ENCODE results near the gene ZSCAN5A. TPM values are rescaled to one million over a fixed set of nuclear protein-coding genes. Genes with fewer than 3 reads are reported as not detected.
"Not testable (repeated sequence)": the region's sequence is repeated elsewhere in the genome, so short reads cannot be mapped to it uniquely, and the experiment has no call there.

The ZSCAN5A gene, protein sequence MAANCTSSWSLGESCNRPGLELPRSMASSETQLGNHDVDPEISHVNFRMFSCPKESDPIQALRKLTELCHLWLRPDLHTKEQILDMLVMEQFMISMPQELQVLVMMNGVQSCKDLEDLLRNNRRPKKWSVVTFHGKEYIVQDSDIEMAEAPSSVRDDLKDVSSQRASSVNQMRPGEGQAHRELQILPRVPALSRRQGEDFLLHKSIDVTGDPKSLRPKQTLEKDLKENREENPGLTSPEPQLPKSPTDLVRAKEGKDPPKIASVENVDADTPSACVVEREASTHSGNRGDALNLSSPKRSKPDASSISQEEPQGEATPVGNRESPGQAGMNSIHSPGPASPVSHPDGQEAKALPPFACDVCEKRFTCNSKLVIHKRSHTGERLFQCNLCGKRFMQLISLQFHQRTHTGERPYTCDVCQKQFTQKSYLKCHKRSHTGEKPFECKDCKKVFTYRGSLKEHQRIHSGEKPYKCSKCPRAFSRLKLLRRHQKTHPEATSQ
- 10 to 100 TPM in 1 of 3 donors, 1 to 10 TPM in 2; 4.3 to 11.4 (median 7.7) TPM for polyA plus RNA-seq

GRCh38 chr19:56314381-56315076 lies at the start of gene ZSCAN5A:
Gene ZSCAN5A, minus strand, starts transcription at chr19:56314839. Its CDS starts 89,793 bp downstream, at chr19:56225046.
- Mint-ChIP-seq H3K9me3 (no peaks in the 10 kb centered on the region), H3K4me1 (peaks cover 22 to 29% of the 10 kb centered on the region in 2 donors), H3K27me3 (ENCODE audit: low read depth in 3 of 3) (peaks cover 15 to 19% (median 16%) of the 10 kb centered on the region in 3 donors), H3K36me3 (peaks cover 3 to 7% (median 5%) of the 10 kb centered on the region in 3 donors), H3K4me3 (peak within 1 kb of the TSS; percentile 91 to 97 (median 96)), H3K27ac (peak within 1 kb of the TSS; percentile 95 to 100 (median 99))
- DNase-seq = peak; percentile 99

DNA sequence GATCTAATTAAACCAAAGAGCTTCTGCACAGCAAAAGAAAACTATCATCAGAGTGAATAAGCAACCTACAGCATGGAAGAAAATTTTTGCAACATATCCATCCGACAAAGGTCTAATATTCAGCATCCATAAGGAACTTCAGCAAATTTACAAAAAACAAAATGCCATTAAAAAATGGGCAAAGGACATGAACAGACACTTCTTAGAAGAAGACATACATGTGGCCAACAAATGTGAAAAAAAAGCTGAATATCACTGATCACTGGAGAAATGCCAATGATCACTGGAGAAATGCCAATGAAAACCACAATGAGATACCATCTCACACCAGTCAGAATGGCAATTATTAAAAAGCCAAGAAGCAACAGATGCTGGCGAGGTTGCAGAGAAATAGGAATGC lies 46.2 kb upstream of the ZSCAN5A start:
- H3K4me1 Mint-ChIP-seq = no peaks in the 10 kb centered on the region
- H3K27ac Mint-ChIP-seq = no peak overlapping the region
- no peak for DNase-seq
- H3K9me3 Mint-ChIP-seq = peaks cover 12 to 60% (median 24%) of the 10 kb centered on the region in 6 donors
- H3K27me3 Mint-ChIP-seq (ENCODE audit: low read depth in 3 of 3) = peaks cover 2 to 8% (median 5%) of the 10 kb centered on the region in 3 donors
- H3K36me3 Mint-ChIP-seq = peaks cover 16 to 37% (median 31%) of the 10 kb centered on the region in 3 donors
- no peak overlapping the region for H3K4me3 Mint-ChIP-seq

DNA sequence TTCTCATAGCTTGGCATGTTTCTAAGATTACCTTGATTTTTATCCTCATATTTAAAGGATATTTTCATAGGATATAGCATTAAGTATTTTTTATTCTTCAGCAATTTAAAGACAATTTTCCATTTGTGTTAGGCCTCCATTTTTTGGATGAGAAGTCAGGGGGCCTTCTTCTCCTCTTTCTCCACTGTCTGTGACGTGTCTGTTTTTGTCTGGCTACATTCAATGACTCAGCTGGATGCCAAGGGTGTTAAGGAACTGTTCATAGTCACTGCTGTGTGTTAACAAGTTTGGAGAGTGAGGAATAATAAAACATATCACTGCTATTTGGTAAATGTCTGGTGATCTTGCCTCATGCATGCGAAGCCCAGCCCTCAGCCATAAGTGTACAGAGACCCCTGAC lies 42.3 kb upstream of the ZSCAN5A start:
- peaks cover 7 to 31% (median 25%) of the 10 kb centered on the region in 3 donors for H3K36me3 Mint-ChIP-seq
- H3K4me1 Mint-ChIP-seq = no peaks in the 10 kb centered on the region
- H3K9me3 Mint-ChIP-seq = peaks cover 2 to 33% (median 18%) of the 10 kb centered on the region in 6 donors
- DNase-seq = no peak
- peaks cover 2 to 10% (median 5%) of the 10 kb centered on the region in 3 donors for H3K27me3 Mint-ChIP-seq (ENCODE audit: low read depth in 3 of 3)
- H3K4me3 Mint-ChIP-seq = no peak overlapping the region
- H3K27ac Mint-ChIP-seq = no peak overlapping the region

DNA sequence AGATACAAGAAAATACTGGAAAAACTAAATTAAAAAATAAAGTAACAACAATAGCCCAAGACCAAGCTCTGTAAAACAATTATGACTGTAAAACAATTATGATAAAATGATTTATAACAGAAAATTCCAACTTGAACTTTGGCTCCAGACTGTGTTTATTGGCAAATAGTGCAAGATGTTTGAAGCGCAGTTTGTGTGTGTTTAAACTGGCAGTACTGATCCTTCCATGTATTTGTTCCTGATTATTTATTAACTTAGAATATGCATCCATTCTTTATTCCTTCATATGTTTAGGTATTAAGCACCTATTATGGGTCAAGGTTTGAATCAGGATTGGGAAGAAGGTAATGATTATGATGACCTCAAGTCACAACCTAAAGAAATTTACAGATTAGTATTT lies 40.9 kb upstream of the ZSCAN5A start:
- no peak for DNase-seq
- Mint-ChIP-seq H3K4me1 (no peaks in the 10 kb centered on the region), H3K36me3 (peaks cover 7 to 25% (median 15%) of the 10 kb centered on the region in 3 donors), H3K9me3 (peaks cover 2 to 22% (median 13%) of the 10 kb centered on the region in 6 donors), H3K4me3 (no peak overlapping the region), H3K27me3 (ENCODE audit: low read depth in 3 of 3) (peaks cover 2 to 8% (median 5%) of the 10 kb centered on the region in 3 donors), H3K27ac (no peak overlapping the region)

DNA sequence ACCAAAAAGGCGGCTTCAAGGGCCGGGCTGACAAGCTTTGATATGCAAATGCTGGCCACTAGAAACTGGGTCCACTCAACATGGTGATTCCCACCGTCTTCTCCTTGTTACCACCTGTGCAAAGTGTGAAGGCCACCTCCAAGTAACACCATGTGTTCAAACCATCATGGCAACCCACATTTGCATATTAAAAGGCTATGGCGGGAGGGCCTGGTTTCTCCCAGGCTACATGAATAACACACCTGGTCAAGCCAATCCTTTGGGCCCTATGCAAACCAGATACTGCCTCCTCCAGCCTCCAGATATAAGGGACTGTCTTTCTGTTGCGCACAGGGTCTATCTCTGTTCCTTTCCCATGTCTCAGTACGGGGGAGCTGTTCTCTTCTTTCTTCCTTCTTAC lies 36.6 kb upstream of the ZSCAN5A start:
- H3K27me3 Mint-ChIP-seq (ENCODE audit: low read depth in 3 of 3) = peaks cover 0 to 3% (median under 1%) of the 10 kb centered on the region in 3 donors
- H3K27ac Mint-ChIP-seq = no peak overlapping the region
- H3K9me3 Mint-ChIP-seq = peaks cover 0 to 2% (median 0%) of the 10 kb centered on the region in 6 donors
- no peak for DNase-seq
- H3K4me1 Mint-ChIP-seq = no peaks in the 10 kb centered on the region
- H3K36me3 Mint-ChIP-seq = no peaks in the 10 kb centered on the region
- H3K4me3 Mint-ChIP-seq = no peak overlapping the region

DNA sequence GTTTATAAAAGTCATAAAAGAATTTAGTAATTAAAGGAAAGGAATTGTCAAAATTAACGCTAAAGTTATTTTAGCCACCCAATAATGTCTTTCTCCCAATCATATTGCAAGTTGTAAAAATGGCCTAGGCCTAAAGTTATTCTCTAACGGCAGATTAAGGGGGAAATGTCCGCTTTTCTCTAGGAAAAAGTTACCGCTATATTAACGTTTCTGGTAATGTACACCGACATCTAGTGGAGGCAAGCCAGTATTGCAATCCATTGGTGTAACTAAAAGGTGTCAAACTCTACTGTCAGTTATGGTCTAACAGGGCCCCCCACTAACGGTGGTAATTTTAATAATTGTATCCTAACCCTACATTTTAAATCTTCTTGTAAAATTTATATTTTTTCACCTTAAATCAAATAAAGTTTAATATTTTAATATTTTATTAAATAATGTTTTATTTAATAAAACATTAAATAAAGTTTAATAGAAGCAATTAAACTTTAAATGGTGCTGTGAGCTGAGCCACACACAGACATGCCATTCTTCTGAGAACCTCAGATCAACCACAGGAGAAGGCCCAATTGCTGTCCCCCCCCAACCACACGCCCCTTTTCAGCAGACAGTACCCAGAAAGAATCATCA lies 35.9 kb upstream of the ZSCAN5A start:
- Mint-ChIP-seq H3K4me1 (no peaks in the 10 kb centered on the region), H3K4me3 (no peak overlapping the region), H3K36me3 (no peaks in the 10 kb centered on the region), H3K27ac (no peak overlapping the region), H3K27me3 (ENCODE audit: low read depth in 3 of 3) (peaks cover 0 to 2% (median 0%) of the 10 kb centered on the region in 3 donors), H3K9me3 (no peaks in the 10 kb centered on the region)
- DNase-seq = peak; percentile 29 to 40 (median 31)

- Mint-ChIP-seq H3K4me3 (no peak overlapping the region), H3K4me1 (no peaks in the 10 kb centered on the region), H3K27me3 (ENCODE audit: low read depth in 3 of 3) (peaks cover 0 to 2% (median 0%) of the 10 kb centered on the region in 3 donors), H3K27ac (no peak overlapping the region), H3K9me3 (no peaks in the 10 kb centered on the region), H3K36me3 (no peaks in the 10 kb centered on the region)
- no peak for DNase-seq
These were observed 33.7 kb upstream of the ZSCAN5A start for GRCh38 chr19:56348289-56348877.

DNA sequence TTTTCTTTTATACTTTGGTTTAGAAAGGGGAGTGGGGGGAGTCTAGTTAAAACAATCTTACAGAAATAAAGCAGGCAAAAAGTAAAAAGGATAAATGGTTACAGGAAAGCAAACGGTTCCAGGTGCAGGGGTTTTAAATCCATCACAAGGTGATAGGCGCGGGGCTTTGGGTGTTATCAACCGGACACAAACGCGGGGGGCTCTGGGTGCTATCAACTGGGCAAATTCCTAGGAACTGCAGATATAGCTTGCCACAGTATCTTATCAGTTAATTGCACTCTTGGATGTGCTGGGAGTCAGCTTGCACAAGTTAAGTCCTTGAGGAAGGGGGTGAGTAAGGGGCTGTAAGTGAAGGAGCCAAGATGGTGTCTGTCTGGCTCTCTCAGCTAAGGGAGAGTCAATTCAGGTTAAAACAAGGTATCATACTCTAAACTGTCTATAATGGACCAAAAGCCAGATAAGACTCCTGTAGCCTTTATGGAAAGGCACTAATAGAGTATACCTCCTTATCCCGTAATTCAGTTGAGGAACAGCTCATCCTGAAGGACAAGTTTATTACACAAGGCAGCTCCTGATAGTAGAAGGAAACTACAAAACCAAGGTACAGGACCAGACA lies 32.6 kb upstream of the ZSCAN5A start:
- H3K4me3 Mint-ChIP-seq = no peak overlapping the region

DNA sequence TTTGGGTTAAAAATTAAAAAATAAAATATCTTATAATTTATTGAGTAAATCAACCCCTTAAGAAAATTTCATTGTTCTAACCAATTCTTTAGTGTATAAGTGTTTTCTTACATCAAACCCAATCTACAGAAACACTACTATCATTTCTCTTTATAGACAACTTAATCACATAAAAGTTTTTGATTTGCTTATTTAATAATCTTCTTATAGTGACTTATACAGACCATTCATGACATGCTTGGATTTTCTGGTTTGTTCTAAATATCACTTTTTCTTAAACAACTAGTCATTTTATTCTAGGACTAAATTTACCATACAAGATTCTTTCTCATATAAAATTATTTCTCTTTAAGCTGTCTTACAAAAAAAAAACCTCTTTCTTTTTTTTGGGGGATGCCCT lies 27.3 kb upstream of the ZSCAN5A start:
- Mint-ChIP-seq H3K9me3 (peaks cover 0 to 3% (median 0%) of the 10 kb centered on the region in 6 donors), H3K4me3 (no peak overlapping the region), H3K27ac (no peak overlapping the region), H3K27me3 (ENCODE audit: low read depth in 3 of 3) (peaks cover 5 to 7% (median 6%) of the 10 kb centered on the region in 3 donors), H3K36me3 (no peaks in the 10 kb centered on the region), H3K4me1 (no peaks in the 10 kb centered on the region)
- no peak for DNase-seq

More for the DNA sequence above, 32.6 kb upstream of the ZSCAN5A start:
- DNase-seq = no peak
- Mint-ChIP-seq H3K36me3 (no peaks in the 10 kb centered on the region), H3K27me3 (ENCODE audit: low read depth in 3 of 3) (peaks cover 0 to 5% (median 2%) of the 10 kb centered on the region in 3 donors), H3K4me1 (no peaks in the 10 kb centered on the region), H3K27ac (no peak overlapping the region), H3K9me3 (no peaks in the 10 kb centered on the region)

- not testable (repeated sequence) for H3K27me3 Mint-ChIP-seq (ENCODE audit: low read depth in 3 of 3); DNase-seq; H3K9me3 Mint-ChIP-seq; H3K27ac Mint-ChIP-seq; H3K36me3 Mint-ChIP-seq; H3K4me1 Mint-ChIP-seq; H3K4me3 Mint-ChIP-seq
These were observed 24.4 kb upstream of the ZSCAN5A start for GRCh38 chr19:56339031-56339430.

DNA sequence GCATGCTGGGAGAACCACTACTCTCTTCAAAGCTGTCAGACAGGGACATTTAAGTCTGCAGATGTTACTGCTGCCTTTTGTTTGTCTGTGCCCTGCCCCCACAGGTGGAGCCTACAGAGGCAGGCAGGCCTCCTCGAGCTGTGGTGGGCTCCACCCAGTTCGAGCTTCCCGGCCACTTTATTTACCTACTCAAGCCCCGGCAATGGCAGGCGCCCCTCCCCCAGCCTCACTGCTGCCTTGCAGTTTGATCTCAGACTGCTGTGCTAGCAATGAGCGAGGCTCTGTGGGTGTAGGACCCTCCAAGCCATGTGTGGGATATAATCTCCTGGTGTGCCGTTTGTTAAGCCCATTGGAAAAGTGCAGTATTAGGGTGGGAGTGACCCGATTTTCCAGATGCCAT lies 22.4 kb upstream of the ZSCAN5A start:
- H3K27ac Mint-ChIP-seq; H3K9me3 Mint-ChIP-seq; H3K4me1 Mint-ChIP-seq; H3K36me3 Mint-ChIP-seq; H3K27me3 Mint-ChIP-seq (ENCODE audit: low read depth in 3 of 3); H3K4me3 Mint-ChIP-seq; DNase-seq: not testable (repeated sequence)

- not testable (repeated sequence) for H3K4me1 Mint-ChIP-seq; DNase-seq; H3K9me3 Mint-ChIP-seq; H3K27ac Mint-ChIP-seq; H3K27me3 Mint-ChIP-seq (ENCODE audit: low read depth in 3 of 3); H3K4me3 Mint-ChIP-seq; H3K36me3 Mint-ChIP-seq
These were observed 20.7 kb upstream of the ZSCAN5A start for GRCh38 chr19:56335371-56335770.

GRCh38 chr19:56333506-56333905 lies 18.9 kb upstream of the ZSCAN5A start:
- no peaks in the 10 kb centered on the region for H3K36me3 Mint-ChIP-seq
- H3K4me3 Mint-ChIP-seq = no peak overlapping the region
- no peaks in the 10 kb centered on the region for H3K4me1 Mint-ChIP-seq
- H3K9me3 Mint-ChIP-seq = peaks cover 0 to 2% (median 0%) of the 10 kb centered on the region in 6 donors
- peaks cover 2 to 3% (median 2%) of the 10 kb centered on the region in 3 donors for H3K27me3 Mint-ChIP-seq (ENCODE audit: low read depth in 3 of 3)
- peak; percentile 31 to 48 (median 39) for DNase-seq
- H3K27ac Mint-ChIP-seq = no peak overlapping the region

All from immature natural killer cell (primary cell).